OCI-LY1 (cell line): ENCODE results near the gene CHP2.
"Not testable (repeated sequence)": the region's sequence is repeated elsewhere in the genome, so short reads cannot be mapped to it uniquely, and the experiment has no call there.

ENCODE experiments used
- H2AFZ ChIP-seq: fragments of 200-600 bp; sonication (generic), shearing (Covaris generic); 2 replicates; pipeline ENCODE4 v1.6.0; 2014; ENCODE audit warnings: antibody characterized with exemption, mild to moderate bottlenecking, low read length
- H3F3A ChIP-seq: fragments of 200-600 bp; sonication (generic), shearing (Covaris generic); 2 replicates; pipeline ENCODE4 v1.6.0; 2014; ENCODE audit warnings: mild to moderate bottlenecking, antibody characterized with exemption, low read length, moderate library complexity; ENCODE audit not compliant: insufficient read depth
- H3K27ac ChIP-seq: fragments of 200-600 bp; sonication (generic); 2 replicates; pipeline ENCODE4 v1.5.1; 2014; ENCODE audit warnings: low read length, mixed run types, mild to moderate bottlenecking, low read depth; ENCODE audit not compliant: poor library complexity, severe bottlenecking
- H3K27me3 ChIP-seq: fragments of 200-600 bp; sonication (generic); 2 replicates; pipeline ENCODE4 v1.6.0; 2014; ENCODE audit warnings: antibody characterized with exemption, mild to moderate bottlenecking, low read length, moderate library complexity; ENCODE audit not compliant: insufficient read depth
- H3K36me3 ChIP-seq: fragments of 200-600 bp; sonication (generic); 2 replicates; pipeline ENCODE4 v1.6.1; 2014; ENCODE audit warnings: mild to moderate bottlenecking, antibody characterized with exemption, low read length, moderate library complexity, mixed read lengths; ENCODE audit not compliant: insufficient read depth
- H3K4me1 ChIP-seq: fragments of 200-600 bp; sonication (generic); 2 replicates; pipeline ENCODE4 v1.5.1; 2014; ENCODE audit warnings: mild to moderate bottlenecking, low read length, moderate library complexity; ENCODE audit not compliant: insufficient read depth, severe bottlenecking
- H3K4me2 ChIP-seq: fragments of 200-600 bp; sonication (generic), shearing (Covaris generic); 2 replicates; pipeline ENCODE4 v1.6.1; 2014; ENCODE audit warnings: low read length
- H3K4me3 ChIP-seq: fragments of 200-600 bp; sonication (generic); 2 replicates; pipeline ENCODE4 v1.5.1; 2014; ENCODE audit warnings: low read length, low read depth, mild to moderate bottlenecking, mixed read lengths; ENCODE audit not compliant: poor library complexity, severe bottlenecking
- H3K79me2 ChIP-seq: fragments of 200-600 bp; shearing (Covaris generic); 2 replicates; pipeline ENCODE4 v1.6.1; 2016; ENCODE audit warnings: mixed run types, low read length, mixed read lengths; ENCODE audit not compliant: insufficient read depth
- H3K9ac ChIP-seq: fragments of 200-600 bp; sonication (generic), shearing (Covaris generic); 2 replicates; pipeline ENCODE4 v1.6.1; 2014; ENCODE audit warnings: mild to moderate bottlenecking, low read length, mixed read lengths
- H3K9me2 ChIP-seq: fragments of 200-600 bp; sonication (generic), shearing (Covaris generic); 2 replicates; pipeline ENCODE4 v1.6.1; 2014; ENCODE audit warnings: low read depth, mild to moderate bottlenecking, low read length, mixed read lengths
- H3K9me3 ChIP-seq: fragments of 200-600 bp; shearing (Covaris generic); 2 replicates; pipeline ENCODE4 v1.6.1; 2014; ENCODE audit warnings: low read length, mixed read lengths
- H4K20me1 ChIP-seq: fragments of 200-600 bp; sonication (generic), shearing (Covaris generic); 2 replicates; pipeline ENCODE4 v1.6.0; 2016; ENCODE audit warnings: mild to moderate bottlenecking, low read length; ENCODE audit not compliant: insufficient read depth
- CTCF ChIP-seq: fragments of 200-600 bp; sonication (generic), shearing (Covaris generic); IDR thresholded peaks from 2 replicates; pipeline ENCODE4 v1.5.1; 2017; ENCODE audit warnings: mild to moderate bottlenecking, antibody characterized with exemption, low read length, moderate library complexity, mixed read lengths
- EZH2 ChIP-seq: fragments of 200-600 bp; sonication (generic), shearing (Covaris generic); IDR thresholded peaks from 2 replicates; pipeline ENCODE4 v1.8.0; 2017; ENCODE audit warnings: borderline replicate concordance, mixed run types, mild to moderate bottlenecking, antibody characterized with exemption, low read length, moderate library complexity, mixed read lengths

The CHP2 gene

GRCh38 chr16:23745263-23745662 lies 9.6 kb upstream of the CHP2 start:
- no peaks in the 10 kb centered on the region for H3K79me2 ChIP-seq
- no peaks in the 10 kb centered on the region for H3K9me2 ChIP-seq

DNA sequence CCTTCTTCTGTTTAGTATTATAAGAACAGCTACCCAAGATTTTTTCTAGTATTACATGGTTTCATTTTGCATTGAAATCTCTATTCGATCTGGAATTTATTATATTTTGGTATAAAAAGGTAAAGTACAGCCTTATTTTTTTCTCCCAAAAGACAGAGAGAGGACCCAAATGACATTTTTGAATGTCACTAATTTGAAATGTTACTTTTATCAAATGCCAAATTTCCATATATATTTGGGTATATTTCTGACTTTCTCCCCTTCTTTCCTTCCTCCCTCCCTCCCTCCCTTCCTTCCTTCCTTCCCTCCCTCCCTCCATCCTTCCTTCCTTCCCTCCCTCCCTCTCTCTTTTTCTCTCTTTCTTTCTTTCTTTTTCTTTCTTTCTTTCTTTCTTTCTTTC lies 6.2 kb upstream of the CHP2 start:
- Histone ChIP-seq H3K4me1 (no peaks in the 10 kb centered on the region), H3K4me3 (no peak overlapping the region)

More at GRCh38 chr16:23745263-23745662, 9.6 kb upstream of the CHP2 start:
- H3K9me3 ChIP-seq = no peaks in the 10 kb centered on the region
- no peaks in the 10 kb centered on the region for H3K36me3 ChIP-seq
- no peaks in the 10 kb centered on the region for H4K20me1 ChIP-seq
- TF ChIP-seq CTCF = no peak
- TF ChIP-seq EZH2 = no peak
- no peaks in the 10 kb centered on the region for H3F3A ChIP-seq
- H3K4me1 ChIP-seq = no peaks in the 10 kb centered on the region
- no peak overlapping the region for H3K27ac ChIP-seq
- H2AFZ ChIP-seq = no peak overlapping the region
- H3K27me3 ChIP-seq = no peaks in the 10 kb centered on the region
- H3K4me3 ChIP-seq = no peak overlapping the region
- H3K9ac ChIP-seq = no peak overlapping the region
- no peak overlapping the region for H3K4me2 ChIP-seq

GRCh38 chr16:23751053-23751452 lies 3.8 kb upstream of the CHP2 start:
- not testable (repeated sequence) for H3K9me2 ChIP-seq, H3K9me3 ChIP-seq, H4K20me1 ChIP-seq, H3K9ac ChIP-seq, H3K4me3 ChIP-seq, H3F3A ChIP-seq, H3K27ac ChIP-seq, H2AFZ ChIP-seq, H3K4me1 ChIP-seq, H3K36me3 ChIP-seq, H3K79me2 ChIP-seq, H3K27me3 ChIP-seq, H3K4me2 ChIP-seq

More for the DNA sequence above, 6.2 kb upstream of the CHP2 start:
- no peaks in the 10 kb centered on the region for H3F3A ChIP-seq
- H3K79me2 ChIP-seq = no peaks in the 10 kb centered on the region
- H3K9me3 ChIP-seq = no peaks in the 10 kb centered on the region
- TF ChIP-seq EZH2 = no peak
- TF ChIP-seq CTCF = no peak
- H3K9ac ChIP-seq = no peak overlapping the region
- no peaks in the 10 kb centered on the region for H4K20me1 ChIP-seq
- H3K9me2 ChIP-seq = no peaks in the 10 kb centered on the region
- H3K27ac ChIP-seq = no peak overlapping the region
- H2AFZ ChIP-seq = no peak overlapping the region
- H3K27me3 ChIP-seq = no peaks in the 10 kb centered on the region
- H3K4me2 ChIP-seq = no peak overlapping the region
- H3K36me3 ChIP-seq = no peaks in the 10 kb centered on the region

DNA sequence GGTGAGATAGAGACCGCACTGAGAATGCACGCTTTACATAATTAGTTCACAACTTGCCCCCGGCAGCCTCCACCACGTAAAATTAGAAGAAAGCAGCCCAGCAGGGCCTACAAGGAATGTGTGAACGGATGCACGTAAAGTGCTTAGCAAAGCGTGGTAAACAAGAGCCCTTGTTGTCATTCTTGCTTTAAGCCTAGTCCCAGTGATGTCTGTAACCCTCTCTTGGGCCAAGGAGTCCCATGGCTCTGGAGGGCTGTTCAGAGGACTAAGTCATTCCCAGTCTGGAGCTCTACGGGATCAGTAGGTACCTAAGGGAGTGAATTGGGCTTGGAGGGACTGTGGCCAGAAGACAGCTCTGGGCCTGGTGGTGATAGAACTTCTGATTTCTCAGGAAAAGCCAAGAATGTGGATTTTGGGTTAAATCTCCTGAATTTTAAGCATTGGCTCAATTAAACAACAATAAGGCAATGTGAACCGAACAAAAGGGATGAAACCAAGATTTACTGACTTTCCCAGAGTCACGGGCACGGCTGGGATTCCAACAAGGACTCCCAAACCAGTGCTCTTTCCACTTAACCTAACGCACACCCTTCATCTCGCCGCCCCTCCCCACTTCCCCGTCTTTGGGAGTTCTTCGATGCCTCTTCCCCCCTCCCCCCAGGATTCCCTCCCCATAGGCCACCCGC lies 775 bp upstream of the CHP2 start:
- H3K27ac ChIP-seq = no peak overlapping the region
- no peak for TF ChIP-seq CTCF
- TF ChIP-seq EZH2 = no peak
- H3K9me3 ChIP-seq = no peaks in the 10 kb centered on the region
- H3K27me3 ChIP-seq = no peaks in the 10 kb centered on the region
- H3K4me2 ChIP-seq = no peak overlapping the region
- H3K9ac ChIP-seq = no peak overlapping the region
- no peak overlapping the region for H2AFZ ChIP-seq
- no peaks in the 10 kb centered on the region for H4K20me1 ChIP-seq
- H3K9me2 ChIP-seq = no peaks in the 10 kb centered on the region
- no peaks in the 10 kb centered on the region for H3K4me1 ChIP-seq
- H3F3A ChIP-seq = no peaks in the 10 kb centered on the region
- H3K4me3 ChIP-seq = no peak overlapping the region
- no peaks in the 10 kb centered on the region for H3K79me2 ChIP-seq
- no peaks in the 10 kb centered on the region for H3K36me3 ChIP-seq
